Activated B cell treated with CpG ODN at 0.5 μM for 24 hours (primary cell): Measurements from ENCODE around the gene DCP1B. TPM values are rescaled to one million over a fixed set of nuclear protein-coding genes. Genes with fewer than 3 reads are reported as not detected.

Experiments used
- ATAC-seq: fragments of 200-7000 bp; cut with Tn5 transposase; one replicate; pipeline ENCODE4 v1.10.0; 2021; ENCODE audit warnings: low read depth, mild to moderate bottlenecking, moderate library complexity
- CTCF ChIA-PET: fragments of 350-600 bp; sonication (Branson Sonifier 250); formaldehyde crosslinking; loops from one replicate; lab custom pipeline; 2021; ENCODE audit warnings: antibody characterized with exemption; lab: Charles Lee
- POLR2A ChIA-PET: fragments of 350-600 bp; sonication (Branson Sonifier 250); formaldehyde crosslinking; loops from one replicate; lab custom pipeline; 2021; ENCODE audit warnings: antibody characterized with exemption; lab: Charles Lee
- DNase-seq: peaks from one replicate; pipeline ENCODE4 v3.0.0; 2022
- H3K27ac Mint-ChIP-seq: one replicate; pipeline ENCODE4 v1.8.0; 2020; ENCODE audit warnings: mixed read lengths
- H3K27me3 Mint-ChIP-seq: one replicate; pipeline ENCODE4 v1.8.0; 2021; ENCODE audit warnings: mixed read lengths
- H3K36me3 Mint-ChIP-seq: one replicate; pipeline ENCODE4 v1.8.0; 2021; ENCODE audit warnings: low read depth, mixed read lengths
- H3K4me1 Mint-ChIP-seq: one replicate; pipeline ENCODE4 v1.8.0; 2021; ENCODE audit warnings: mixed read lengths
- H3K4me3 Mint-ChIP-seq: one replicate; pipeline ENCODE4 v1.8.0; 2020; ENCODE audit warnings: mild to moderate bottlenecking, mixed read lengths
- H3K9me3 Mint-ChIP-seq: one replicate; pipeline ENCODE4 v1.8.0; 2020; ENCODE audit warnings: mixed read lengths
- CTCF ChIP-seq: fragments of 200-600 bp; IDR thresholded peaks from one replicate; pipeline ENCODE4 v1.8.0; 2022; ENCODE audit warnings: antibody characterized with exemption, mild to moderate bottlenecking
- intact Hi-C: fragments of 100-400 bp; cut with micrococcal nuclease; formaldehyde crosslinking; loops from one replicate; pipeline ENCODE4 v1.15.1; 2024
- total RNA-seq: library from RNA; stranded (reverse); gene quantifications from 2 replicates; pipeline ENCODE4 v1.2.3, GENCODE V29; 2022

DCP1B gene
- total RNA-seq, 1 donor from 2014 or later = 14.7 TPM

- Mint-ChIP-seq H3K4me3 (no peak overlapping the region), H3K4me1 (no peaks in the 10 kb centered on the region), H3K9me3 (no peaks in the 10 kb centered on the region), H3K36me3 (peaks cover 48% of the 10 kb centered on the region), H3K27ac (no peak overlapping the region), H3K27me3 (no peaks in the 10 kb centered on the region)
- CTCF ChIA-PET = no interaction called here
- intact Hi-C loops = no loop called here
- ATAC-seq (no peak), DNase-seq (no peak)
- POLR2A ChIA-PET = no interaction called here
- no peak for TF ChIP-seq CTCF
Observed at GRCh38 chr12:1995205-1995896, 8.9 kb downstream of the DCP1B start.

- intact Hi-C loops = no loop called here
- ChIA-PET POLR2A (interaction anchor here (0.6 kb wide), 1 partner anchor 70 kb away, joined by 3 read pairs; no protein-coding TSS in a partner anchor), CTCF (no interaction called here)
- Mint-ChIP-seq H3K27me3 (no peaks in the 10 kb centered on the region), H3K4me1 (no peaks in the 10 kb centered on the region), H3K36me3 (peaks cover 55% of the 10 kb centered on the region), H3K9me3 (no peaks in the 10 kb centered on the region), H3K27ac (no peak overlapping the region), H3K4me3 (no peak overlapping the region)
- TF ChIP-seq CTCF = no peak
- ATAC-seq (no peak), DNase-seq (no peak)
Observed at GRCh38 chr12:1994429-1995143, 9.7 kb downstream of the DCP1B start.

GRCh38 chr12:1993871-1994371, 10.3 kb downstream of the DCP1B start:
- no peak for DNase-seq
- no peaks in the 10 kb centered on the region for H3K4me1 Mint-ChIP-seq

GRCh38 chr12:1993341-1993740, 10.9 kb downstream of the DCP1B start:
- Mint-ChIP-seq H3K9me3 (no peaks in the 10 kb centered on the region), H3K27ac (no peak overlapping the region), H3K4me3 (no peak overlapping the region), H3K4me1 (no peaks in the 10 kb centered on the region), H3K27me3 (no peaks in the 10 kb centered on the region), H3K36me3 (peaks cover 65% of the 10 kb centered on the region)
- DNase-seq (no peak), ATAC-seq (no peak)
- ChIA-PET CTCF (no interaction called here), POLR2A (no interaction called here)
- intact Hi-C loops = no loop called here
- TF ChIP-seq CTCF = no peak

More at GRCh38 chr12:1993871-1994371, 10.3 kb downstream of the DCP1B start:
- no peak for ATAC-seq
- Mint-ChIP-seq H3K27ac (no peak overlapping the region), H3K36me3 (peaks cover 61% of the 10 kb centered on the region), H3K27me3 (no peaks in the 10 kb centered on the region), H3K9me3 (no peaks in the 10 kb centered on the region), H3K4me3 (no peak overlapping the region)
- POLR2A ChIA-PET = interaction anchor here (0.6 kb wide), 1 partner anchor 69 kb away, joined by 3 read pairs; no protein-coding TSS in a partner anchor
- CTCF ChIA-PET = no interaction called here
- intact Hi-C loops = no loop called here
- TF ChIP-seq CTCF = no peak

GRCh38 chr12:1992732-1993131, 11.5 kb downstream of the DCP1B start:
- ChIA-PET CTCF (no interaction called here), POLR2A (no interaction called here)
- H3K27ac Mint-ChIP-seq = no peak overlapping the region
- no peak for ATAC-seq
- peaks cover 71% of the 10 kb centered on the region for H3K36me3 Mint-ChIP-seq
- DNase-seq = no peak
- H3K27me3 Mint-ChIP-seq = no peaks in the 10 kb centered on the region
- intact Hi-C loops = no loop called here
- peaks cover 4% of the 10 kb centered on the region for H3K9me3 Mint-ChIP-seq
- no peak for TF ChIP-seq CTCF
- H3K4me3 Mint-ChIP-seq = no peak overlapping the region
- H3K4me1 Mint-ChIP-seq = no peaks in the 10 kb centered on the region
